HEK293T (cell line): ENCODE measurements around the gene MYO18B.

ENCODE experiments used
- CTCF ChIA-PET: fragments of 350-600 bp; formaldehyde crosslinking; extraction: SDS; loops from one replicate; lab custom pipeline; 2021; ENCODE audit warnings: antibody characterized with exemption, inconsistent platforms; lab: Yijun Ruan, JAX
- POLR2A ChIA-PET: fragments of 350-600 bp; formaldehyde crosslinking; extraction: SDS; loops from one replicate; lab custom pipeline; 2020; ENCODE audit warnings: antibody characterized with exemption, inconsistent platforms; lab: Yijun Ruan, JAX
- DNase-seq: peaks from one replicate; pipeline ENCODE4 v3.0.0; 2012; ENCODE audit warnings: mixed read lengths; ENCODE audit errors: extremely low spot score
- ARNT ChIP-seq: fragments of 450-650 bp; IDR thresholded peaks from 2 replicates; pipeline ENCODE4 v1.6.1; 2017; ENCODE audit warnings: mild to moderate bottlenecking
- BHLHE40 ChIP-seq: fragments of 450-650 bp; IDR thresholded peaks from 2 replicates; pipeline ENCODE4 v1.6.1; 2016; ENCODE audit warnings: mild to moderate bottlenecking, moderate library complexity, borderline replicate concordance
- CTBP1 ChIP-seq: fragments of 450-650 bp; IDR thresholded peaks from 2 replicates; pipeline ENCODE4 v1.6.1; 2016; ENCODE audit warnings: borderline replicate concordance
- ELF4 ChIP-seq: fragments of 450-650 bp; IDR thresholded peaks from 2 replicates; pipeline ENCODE4 v1.6.1; 2017; ENCODE audit warnings: antibody characterized with exemption
- FOXA1 ChIP-seq: fragments of 450-650 bp; IDR thresholded peaks from 2 replicates; pipeline ENCODE4 v1.6.1; 2016; ENCODE audit warnings: mild to moderate bottlenecking
- FOXK2 ChIP-seq: fragments of 450-650 bp; IDR thresholded peaks from 2 replicates; pipeline ENCODE4 v1.6.1; 2016; ENCODE audit warnings: mild to moderate bottlenecking
- FOXM1 ChIP-seq: fragments of 450-650 bp; IDR thresholded peaks from 2 replicates; pipeline ENCODE4 v1.6.1; 2017; ENCODE audit warnings: mild to moderate bottlenecking, borderline replicate concordance
- HDGF ChIP-seq: fragments of 450-650 bp; IDR thresholded peaks from 2 replicates; pipeline ENCODE4 v1.6.1; 2017; ENCODE audit warnings: antibody characterized with exemption, borderline replicate concordance
- L3MBTL2 ChIP-seq: fragments of 450-650 bp; conservative IDR thresholded peaks from 2 replicates; pipeline ENCODE4 v1.6.1; 2016; ENCODE audit warnings: mild to moderate bottlenecking
- LEF1 ChIP-seq: fragments of 450-650 bp; IDR thresholded peaks from 2 replicates; pipeline ENCODE4 v1.6.1; 2017; ENCODE audit warnings: mild to moderate bottlenecking, borderline replicate concordance
- NFRKB ChIP-seq: fragments of 450-650 bp; IDR thresholded peaks from 2 replicates; pipeline ENCODE4 v1.6.1; 2016; ENCODE audit warnings: mild to moderate bottlenecking, moderate library complexity
- PKNOX1 ChIP-seq: fragments of 450-650 bp; IDR thresholded peaks from 2 replicates; pipeline ENCODE4 v1.6.1; 2016
- SP1 ChIP-seq: fragments of 450-650 bp; IDR thresholded peaks from 2 replicates; pipeline ENCODE4 v1.6.1; 2017
- SUZ12 ChIP-seq: fragments of 450-650 bp; IDR thresholded peaks from 2 replicates; pipeline ENCODE4 v1.6.1; 2016; ENCODE audit warnings: mild to moderate bottlenecking
- TARDBP ChIP-seq: fragments of 450-650 bp; IDR thresholded peaks from 2 replicates; pipeline ENCODE4 v1.6.1; 2016
- ZNF384 ChIP-seq: fragments of 450-650 bp; IDR thresholded peaks from 2 replicates; pipeline ENCODE4 v1.6.1; 2016

Gene MYO18B

GRCh38 chr22:25711491-25711890 lies 30.5 kb upstream of the MYO18B start:
- TF ChIP-seq NFRKB = no peak
- no peak for TF ChIP-seq FOXA1
- TF ChIP-seq TARDBP = no peak
- TF ChIP-seq SUZ12 = no peak
- TF ChIP-seq HDGF = no peak
- TF ChIP-seq CTBP1 = no peak
- no peak for TF ChIP-seq FOXK2
- TF ChIP-seq LEF1 = no peak
- no peak for TF ChIP-seq ZNF384
- no peak for TF ChIP-seq L3MBTL2
- no peak for TF ChIP-seq ELF4
- no peak for TF ChIP-seq PKNOX1
- no peak for TF ChIP-seq ARNT
- TF ChIP-seq FOXM1 = no peak
- no peak for TF ChIP-seq SP1
- TF ChIP-seq BHLHE40 = no peak
- POLR2A ChIA-PET = no interaction called here
- CTCF ChIA-PET = interaction anchor here (0.8 kb wide), 1 partner anchor 9 kb away, joined by 3 read pairs; no protein-coding TSS in a partner anchor
- no peak for DNase-seq

- no peak for DNase-seq
- POLR2A ChIA-PET = no interaction called here
- TF ChIP-seq NFRKB (no peak), FOXA1 (no peak), ELF4 (no peak), CTBP1 (no peak), PKNOX1 (no peak), ZNF384 (no peak), FOXM1 (no peak), SP1 (no peak), FOXK2 (no peak), BHLHE40 (no peak), TARDBP (no peak), HDGF (no peak), L3MBTL2 (no peak)
- CTCF ChIA-PET = interaction anchor here (0.5 to 0.6 kb wide), 3 partner anchors 25 to 837 kb away, joined by 3 read pairs; no protein-coding TSS in a partner anchor
Observed at GRCh38 chr22:25712661-25713400, 29.2 kb upstream of the MYO18B start.

GRCh38 chr22:25714070-25714469 lies 27.9 kb upstream of the MYO18B start:
- TF ChIP-seq LEF1 = no peak
- no peak for TF ChIP-seq L3MBTL2
- no peak for TF ChIP-seq SP1
- no peak for TF ChIP-seq CTBP1
- no peak for TF ChIP-seq BHLHE40
- no peak for TF ChIP-seq ZNF384
- TF ChIP-seq PKNOX1 = no peak
- no peak for TF ChIP-seq TARDBP
- TF ChIP-seq FOXM1 = no peak
- no peak for TF ChIP-seq HDGF
- no peak for TF ChIP-seq SUZ12
- TF ChIP-seq ARNT = no peak
- POLR2A ChIA-PET = no interaction called here
- CTCF ChIA-PET = no interaction called here
- no peak for DNase-seq

- ChIA-PET CTCF (no interaction called here), POLR2A (no interaction called here)
- DNase-seq = no peak
- TF ChIP-seq FOXK2 (no peak), HDGF (no peak), SUZ12 (no peak), NFRKB (no peak), FOXA1 (no peak), SP1 (no peak), ELF4 (no peak), ZNF384 (no peak), LEF1 (no peak), CTBP1 (no peak), PKNOX1 (no peak), FOXM1 (no peak), BHLHE40 (no peak), L3MBTL2 (no peak), ARNT (no peak), TARDBP (no peak)
Observed at GRCh38 chr22:25714739-25715138, 27.2 kb upstream of the MYO18B start.

- POLR2A ChIA-PET = interaction anchor here (1.4 kb wide), 1 partner anchor 13 kb away, joined by 3 read pairs; no protein-coding TSS in a partner anchor
- TF ChIP-seq ELF4 (no peak), SUZ12 (no peak), ARNT (no peak), CTBP1 (no peak), FOXK2 (no peak), HDGF (no peak), NFRKB (no peak), TARDBP (no peak), BHLHE40 (no peak), LEF1 (no peak)
- DNase-seq = no peak
- CTCF ChIA-PET = no interaction called here
Observed at GRCh38 chr22:25716637-25717036, 25.4 kb upstream of the MYO18B start.
